Heart left ventricle (tissue), 16 donors: ENCODE data around the gene ZNF709. TPM values are rescaled to one million over a fixed set of nuclear protein-coding genes. Genes with fewer than 3 reads are reported as not detected.
A peak's percentile ranks its signal among the peaks of the same experiment; 100 is the strongest.

ENCODE experiments used
- ATAC-seq, 4 donors: fragments of 200-7000 bp; cut with Tn5 transposase; one replicate each; pipeline ENCODE4 v1.9.1; 2020 to 2022; ENCODE audit warnings: moderate library complexity in 4 of 4, mild to moderate bottlenecking in 3 of 4, moderate number of reproducible peaks in 1 of 4
- DNase-seq, 5 donors: peaks; one replicate each; pipeline ENCODE4 v3.0.0-alpha.2; 2020
- H3K27ac ChIP-seq, 12 donors: fragments of 200-600 bp; sonication (generic) in 4 of 12; one replicate each; pipeline versions ENCODE4 v1.5.0 to v1.8.0; 2016 to 2022; ENCODE audit warnings: mild to moderate bottlenecking in 2 of 12
- H3K27me3 ChIP-seq, 9 donors: fragments of 200-600 bp; sonication (generic) in 2 of 9; one replicate each; pipeline versions ENCODE4 v1.5.1 to v1.8.0; 2016 to 2022; ENCODE audit warnings: mild to moderate bottlenecking in 3 of 9
- H3K36me3 ChIP-seq, 9 donors: fragments of 200-600 bp; sonication (generic) in 2 of 9; one replicate each; pipeline versions ENCODE4 v1.5.0 to v1.8.0; 2018 to 2022; ENCODE audit warnings: mild to moderate bottlenecking in 2 of 9
- H3K4me1 ChIP-seq, 12 donors: fragments of 200-600 bp; sonication (generic) in 4 of 12; one replicate each; pipeline versions ENCODE4 v1.5.0 to v1.8.0; 2016 to 2022; ENCODE audit warnings: mild to moderate bottlenecking in 3 of 12
- H3K4me3 ChIP-seq, 12 donors: fragments of 200-600 bp; sonication (generic) in 4 of 12; one replicate each; pipeline versions ENCODE4 v1.5.0 to v1.8.0; 2017 to 2022; ENCODE audit warnings: mild to moderate bottlenecking in 9 of 12, moderate library complexity in 4 of 12
- H3K9me3 ChIP-seq, 12 donors: fragments of 200-600 bp; sonication (generic) in 4 of 12; one replicate each; pipeline versions ENCODE4 v1.5.0 to v1.8.0; 2016 to 2022; ENCODE audit warnings: mild to moderate bottlenecking in 1 of 12
- POLR2A ChIP-seq, 2 donors: fragments of 450-650 bp; IDR thresholded peaks; one replicate each; pipeline ENCODE4 v1.6.1; 2017; ENCODE audit warnings: antibody characterized with exemption in 2 of 2, mild to moderate bottlenecking in 2 of 2, moderate library complexity in 2 of 2
- WGBS, 4 donors: extraction: QIAGEN DNeasy Blood & Tissue Kit in 2 of 4; methylation state at CpG; one replicate each; pipeline versions ENCODE4 v1.1.5 to v1.1.7; 2013 to 2018; 5-methylcytosine and 5-hydroxymethylcytosine counted together
- intact Hi-C, 10 donors: fragments of 100-400 bp; cut with DNase I; formaldehyde crosslinking; loops; one replicate each; pipeline versions ENCODE4 v1.11.1 to v1.14.2; 2022
- long read RNA-seq, 3 donors: library from polyadenylated mRNA; unstranded; transcript quantifications; one replicate each; pipeline ENCODE4 v2.0.0, GENCODE V29; 2020 to 2021
- polyA plus RNA-seq, 2 donors: library from polyadenylated mRNA; stranded (reverse); fragments of 200-250 nt; gene quantifications; one replicate each; pipeline ENCODE4 v1.2.3, GENCODE V29; 2013
- total RNA-seq, 9 donors: library from RNA; depleted of rRNA in 2 of 9; stranded (reverse); fragments of >200 nt in 2 of 9; fragmentation: NEBNext Ultra II Directional in 3 of 9; extraction: Animal tissue kit (Norgen Biotek cat#: 25700) in 3 of 9; gene quantifications; one replicate each; pipeline versions ENCODE4 v1.1.0 to v1.2.4, GENCODE V29; 2016 to 2023
- TF ChIP-seq, protein P1 (sequence below), 12 donors: fragments of 200-600 bp; sonication (generic) in 4 of 12; IDR thresholded peaks; one replicate each; pipeline versions ENCODE4 v1.5.0 to v1.8.0; 2018 to 2022; ENCODE audit warnings: antibody characterized with exemption in 12 of 12, mild to moderate bottlenecking in 5 of 12
- donor health status: ischemic (EF 13 %, LVEDD 7.1; RV severe dilation, severe dysfunction).
- donor health status: healthy with polysubstance abuse.
- donor health status: DM: no; HTN: yes; CAD: no.
- donor health status: DM: no; HTN: no; CAD: no.
- donor health status: ischemic (EF 25% LVEDD 6.9; RV normal size, moderate dysfunction).
- donor health status: ischemic (EF 25% LVEDD 5.7; RV mildly dilated, moderate dysfunction).
- donor health status: healthy.
- donor health status: DM: yes; HTN: yes; CAD: no.
- donor health status: ischemic (EF 35%, LVEDD 5.7; RV mildly dilated, moderate dysfunction).
- donor health status: nonischemic (EF 11% LVEDD 7.7; RV severe dilation, severe dysfunction).
- donor health status: DM: yes; HTN: yes; CAD: no.
- donor health status: PGD.
- donor health status: ischemic (EF 29% LVEDD 5.4; RV normal size, mild dysfunction).
- donor health status: nonischemic (EF 23%, LVEDD 6.1; RV moderate dilation, normal function).

The ZNF709 gene
- 1 to 10 TPM in 8 of 9 donors, under 1 TPM in 1; 0.89 to 2.9 (median 1.7) TPM for total RNA-seq
- polyA plus RNA-seq: 1 to 10 TPM; 1.3 TPM
- long read RNA-seq, donor 1, full-length matches to known transcripts: 1 of 1 reads
- long read RNA-seq, donor 1, partial matches to known transcripts: 0 of 1 reads
- long read RNA-seq, donor 1, other reads (novel, unspliced or antisense): 0 of 1 reads
- long read RNA-seq, donor 2: 0 reads
- long read RNA-seq, donor 3, full-length matches to known transcripts: 1 of 1 reads
- long read RNA-seq, donor 3, partial matches to known transcripts: 0 of 1 reads
- long read RNA-seq, donor 3, other reads (novel, unspliced or antisense): 0 of 1 reads

DNA sequence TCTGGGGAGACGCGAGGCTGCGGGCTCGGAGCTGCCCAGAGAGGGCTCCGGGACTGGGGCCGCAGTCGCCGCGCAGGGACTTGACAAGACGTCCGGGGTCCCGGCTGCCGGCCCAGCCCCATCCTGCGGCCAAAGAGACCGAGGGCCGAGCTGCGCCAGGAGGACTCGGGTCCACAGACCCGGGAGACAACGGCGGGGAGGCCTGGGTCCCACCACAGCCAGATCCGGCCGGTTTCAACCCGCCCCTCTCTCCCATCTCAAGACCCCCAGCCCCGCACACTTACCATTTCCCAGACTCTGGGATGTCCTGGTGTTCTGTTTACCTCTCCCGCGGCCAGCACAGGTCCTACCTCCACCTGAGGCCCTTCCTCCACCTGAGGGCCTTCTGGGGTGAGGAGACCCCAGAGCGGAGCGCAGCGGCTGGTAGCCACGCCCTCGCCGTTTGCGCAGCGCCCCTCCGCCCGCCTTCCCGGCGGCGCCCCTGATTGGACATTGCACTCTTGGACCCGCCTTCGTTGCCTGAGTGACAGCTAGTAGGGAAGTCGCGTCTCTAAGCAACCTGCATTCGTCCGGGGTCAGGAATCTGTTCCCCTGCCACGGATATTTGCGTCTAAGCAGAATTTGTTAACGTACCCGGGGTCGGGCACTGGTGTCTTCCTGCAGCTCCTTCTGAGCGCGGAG is at the start of gene ZNF709:
Gene ZNF709, minus strand, starts transcription at position 446 of the 681 bp plus-strand sequence. Its CDS starts 159 bp downstream, at position 287.
- Histone ChIP-seq H3K27me3 (no peaks in the 10 kb centered on the region), H3K4me1 (peaks cover 0 to 27% (median 13%) of the 10 kb centered on the region in 12 donors), H3K4me3 (peak within 1 kb of the TSS; percentile 80 to 99 (median 94)), H3K27ac (peak within 1 kb of the TSS; percentile 39 to 87 (median 76)), H3K36me3 (no peaks in the 10 kb centered on the region), H3K9me3 (no peaks in the 10 kb centered on the region)
- 0% methylated on average over 34 to 53 of the region's 53 CpGs for WGBS, 4 donors
- TF ChIP-seq POLR2A (IDR thresholded peaks at IDR 0.05): peak in 1 of 2 donors; percentile 51
- TF ChIP-seq, protein P1, sequence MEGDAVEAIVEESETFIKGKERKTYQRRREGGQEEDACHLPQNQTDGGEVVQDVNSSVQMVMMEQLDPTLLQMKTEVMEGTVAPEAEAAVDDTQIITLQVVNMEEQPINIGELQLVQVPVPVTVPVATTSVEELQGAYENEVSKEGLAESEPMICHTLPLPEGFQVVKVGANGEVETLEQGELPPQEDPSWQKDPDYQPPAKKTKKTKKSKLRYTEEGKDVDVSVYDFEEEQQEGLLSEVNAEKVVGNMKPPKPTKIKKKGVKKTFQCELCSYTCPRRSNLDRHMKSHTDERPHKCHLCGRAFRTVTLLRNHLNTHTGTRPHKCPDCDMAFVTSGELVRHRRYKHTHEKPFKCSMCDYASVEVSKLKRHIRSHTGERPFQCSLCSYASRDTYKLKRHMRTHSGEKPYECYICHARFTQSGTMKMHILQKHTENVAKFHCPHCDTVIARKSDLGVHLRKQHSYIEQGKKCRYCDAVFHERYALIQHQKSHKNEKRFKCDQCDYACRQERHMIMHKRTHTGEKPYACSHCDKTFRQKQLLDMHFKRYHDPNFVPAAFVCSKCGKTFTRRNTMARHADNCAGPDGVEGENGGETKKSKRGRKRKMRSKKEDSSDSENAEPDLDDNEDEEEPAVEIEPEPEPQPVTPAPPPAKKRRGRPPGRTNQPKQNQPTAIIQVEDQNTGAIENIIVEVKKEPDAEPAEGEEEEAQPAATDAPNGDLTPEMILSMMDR (IDR thresholded peaks at IDR 0.05): no peak
- ATAC-seq (peak; percentile 98 to 100 (median 100)), DNase-seq (peak; percentile 91 to 95 (median 93))
- intact Hi-C loops: loop anchor here in 3 of 10 donors (1.0 to 10.0 kb wide), 5 partner anchors 11 to 80 kb away; partner anchors contain the start of genes ZNF443 (in 3 of the 3), ZNF564 (in 1 of the 3) and ZNF799 (in 1 of the 3)

DNA sequence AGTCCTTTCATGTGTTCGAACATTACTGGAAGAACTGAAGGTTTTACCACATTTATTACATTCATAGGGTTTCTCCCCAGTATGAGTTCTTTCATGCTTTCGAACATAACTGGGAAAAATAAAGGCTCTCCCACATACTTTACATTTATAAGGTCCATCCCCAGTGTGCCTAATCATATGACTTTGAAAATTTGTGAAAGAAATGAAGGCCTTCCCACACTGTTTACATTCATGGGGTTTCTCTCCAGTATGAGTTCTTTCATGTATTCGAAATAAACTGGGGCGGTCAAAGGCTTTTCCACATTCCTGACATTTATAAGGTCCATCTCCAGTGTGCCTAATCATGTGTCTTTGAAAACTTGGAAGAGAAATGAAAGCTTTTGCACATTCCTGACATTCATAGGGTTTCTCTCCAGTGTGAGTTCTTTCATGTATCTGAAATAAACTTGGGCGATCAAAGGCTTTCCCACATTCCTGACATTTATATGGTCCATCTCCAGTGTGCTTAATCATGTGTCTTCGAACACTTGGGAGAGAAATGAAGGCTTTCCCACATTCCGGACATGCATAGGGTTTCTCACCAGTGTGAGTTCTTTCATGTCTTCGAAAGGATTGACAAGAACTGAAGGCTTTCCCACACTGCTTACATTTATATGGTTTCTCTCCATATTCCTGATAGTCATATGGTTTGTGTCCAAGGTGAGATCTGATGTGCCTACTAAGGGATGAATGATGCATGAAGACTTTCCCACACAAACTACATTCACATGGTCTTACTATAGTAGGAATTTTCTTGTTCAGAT is 42.6 kb upstream of the ZNF709 start:
- Histone ChIP-seq H3K4me1 (no peaks in the 10 kb centered on the region), H3K27ac (no peak overlapping the region), H3K36me3 (peaks cover 24 to 93% (median 58%) of the 10 kb centered on the region in 9 donors), H3K9me3 (peaks cover 7 to 99% (median 95%) of the 10 kb centered on the region in 12 donors), H3K27me3 (no peaks in the 10 kb centered on the region), H3K4me3 (no peak overlapping the region)
- no peak for ATAC-seq
- intact Hi-C loops: no loop called here
- DNase-seq: no peak
- WGBS, 4 donors: 90 to 99% (median 96%) methylated on average over 8 of the region's 8 CpGs
- TF ChIP-seq POLR2A (IDR thresholded peaks at IDR 0.05): no peak
- TF ChIP-seq, protein P1 (IDR thresholded peaks at IDR 0.05): no peak

DNA sequence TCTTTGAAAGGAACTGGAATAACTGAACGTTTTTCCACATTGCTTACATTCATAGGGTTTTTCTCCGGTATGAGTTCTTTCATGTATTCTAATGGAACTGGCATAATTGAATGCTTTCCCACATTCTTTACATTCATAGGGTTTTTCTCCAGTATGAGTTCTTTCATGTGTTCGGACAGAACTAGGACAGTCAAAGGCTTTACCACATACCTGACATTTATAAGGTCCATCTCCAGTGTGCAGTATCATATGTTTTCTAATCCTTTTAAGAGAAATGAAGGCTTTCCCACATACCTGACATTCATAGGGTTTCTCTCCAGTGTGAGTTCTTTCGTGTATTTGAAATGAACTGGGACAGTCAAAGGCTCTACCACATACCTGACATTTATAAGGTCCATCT is 41.9 kb upstream of the ZNF709 start:
- Histone ChIP-seq H3K4me3 (no peak overlapping the region), H3K27ac (no peak overlapping the region), H3K4me1 (no peaks in the 10 kb centered on the region), H3K9me3 (peaks cover 7 to 100% (median 96%) of the 10 kb centered on the region in 12 donors), H3K27me3 (no peaks in the 10 kb centered on the region), H3K36me3 (peaks cover 24 to 93% (median 58%) of the 10 kb centered on the region in 9 donors)
- DNase-seq: no peak
- 94 to 98% (median 97%) methylated on average over 4 of the region's 4 CpGs for WGBS, 4 donors
- intact Hi-C loops: no loop called here
- TF ChIP-seq POLR2A (IDR thresholded peaks at IDR 0.05): no peak
- TF ChIP-seq, protein P1 (IDR thresholded peaks at IDR 0.05): no peak
- ATAC-seq: no peak
